GM23338 (cell line): ENCODE results near the gene FAAH. TPM values are rescaled to one million over a fixed set of nuclear protein-coding genes. Genes with fewer than 3 reads are reported as not detected.

Source experiments
- ATAC-seq: fragments of 200-7000 bp; cut with Tn5 transposase; 3 replicates; pipeline ENCODE4 v1.9.1; 2020
- DNase-seq: peaks from one replicate; pipeline ENCODE4 v3.0.0-alpha.2; 2015; ENCODE audit warnings: low spot score
- H2AFZ ChIP-seq: fragments of 200-600 bp; sonication (generic); 2 replicates; pipeline ENCODE4 v1.8.0; 2016; ENCODE audit warnings: antibody characterized with exemption, mild to moderate bottlenecking, moderate library complexity
- H3F3A ChIP-seq: fragments of 200-600 bp; sonication (generic); replicated peaks from 2 replicates; pipeline ENCODE4 v1.8.0; 2017; ENCODE audit warnings: antibody characterized with exemption, mixed run types, low read depth
- H3K27ac ChIP-seq: fragments of 200-600 bp; sonication (generic); 2 replicates; pipeline ENCODE4 v1.6.1; 2016; ENCODE audit warnings: low read depth
- H3K27me3 ChIP-seq: fragments of 200-600 bp; sonication (generic); 2 replicates; pipeline ENCODE4 v1.8.0; 2016; ENCODE audit warnings: mild to moderate bottlenecking, mixed run types, moderate library complexity; ENCODE audit not compliant: insufficient read depth
- H3K36me3 ChIP-seq: fragments of 200-600 bp; sonication (generic); 2 replicates; pipeline ENCODE4 v1.8.0; 2016; ENCODE audit warnings: mild to moderate bottlenecking; ENCODE audit not compliant: insufficient read depth
- H3K4me1 ChIP-seq: fragments of 200-600 bp; sonication (generic); 2 replicates; pipeline ENCODE4 v1.8.0; 2016; ENCODE audit warnings: mild to moderate bottlenecking, moderate library complexity; ENCODE audit not compliant: insufficient read depth
- H3K4me2 ChIP-seq: fragments of 200-600 bp; sonication (generic); 2 replicates; pipeline ENCODE4 v1.7.1; 2017; ENCODE audit warnings: mixed run types
- H3K4me3 ChIP-seq: fragments of 200-600 bp; sonication (generic); 2 replicates; pipeline ENCODE4 v1.6.1; 2016; ENCODE audit warnings: mixed run types
- H3K79me2 ChIP-seq: fragments of 200-600 bp; sonication (generic); replicated peaks from 2 replicates; pipeline ENCODE4 v1.8.0; 2017; ENCODE audit warnings: mild to moderate bottlenecking; ENCODE audit not compliant: insufficient read depth
- H3K9me2 ChIP-seq: fragments of 200-600 bp; sonication (generic); 2 replicates; pipeline ENCODE4 v1.8.0; 2017; ENCODE audit not compliant: insufficient read depth
- H4K20me1 ChIP-seq: fragments of 200-600 bp; sonication (generic); replicated peaks from 2 replicates; pipeline ENCODE4 v1.8.0; 2017; ENCODE audit warnings: mild to moderate bottlenecking; ENCODE audit not compliant: insufficient read depth
- H3K27ac Mint-ChIP-seq: 2 replicates; pipeline ENCODE4 v1.8.0; 2020; ENCODE audit warnings: inconsistent platforms, mild to moderate bottlenecking, moderate library complexity, mixed read lengths
- H3K27me3 Mint-ChIP-seq: 3 replicates; pipeline ENCODE4 v1.8.0; 2022; ENCODE audit warnings: low read depth, mild to moderate bottlenecking, moderate library complexity, mixed read lengths, inconsistent platforms; ENCODE audit not compliant: insufficient read depth, poor library complexity
- H3K36me3 Mint-ChIP-seq: 3 replicates; pipeline ENCODE4 v1.8.0; 2021; ENCODE audit warnings: low read depth, mild to moderate bottlenecking, inconsistent platforms, moderate library complexity, mixed read lengths
- H3K4me1 Mint-ChIP-seq: 3 replicates; pipeline ENCODE4 v1.8.0; 2020; ENCODE audit warnings: mild to moderate bottlenecking, inconsistent platforms, mixed read lengths
- H3K4me3 Mint-ChIP-seq: 3 replicates; pipeline ENCODE4 v1.8.0; 2021; ENCODE audit warnings: moderate library complexity, mild to moderate bottlenecking, inconsistent platforms, mixed read lengths
- H3K9me3 Mint-ChIP-seq: 3 replicates; pipeline ENCODE4 v1.8.0; 2020; ENCODE audit warnings: moderate library complexity, mild to moderate bottlenecking, inconsistent platforms, mixed read lengths
- CREB1 ChIP-seq: fragments of 250-450 bp; sonication (Bioruptor Pico); IDR thresholded peaks from 2 replicates; pipeline ENCODE4 v1.5.0; 2020; ENCODE audit warnings: low read depth, mild to moderate bottlenecking, moderate library complexity
- CTCF ChIP-seq, 2 experiments: fragments of 200-600 bp in 1 of 2; sonication (generic) in 1 of 2; conservative IDR thresholded peaks; 2 replicates each; pipeline versions ENCODE4 v1.5.1 to v1.6.1; 2016 to 2017; ENCODE audit warnings: antibody characterized with exemption in 2 of 2, low read depth in 2 of 2, mild to moderate bottlenecking in 2 of 2, moderate library complexity in 1 of 2
- EZH2 ChIP-seq: fragments of 200-600 bp; sonication (generic); IDR thresholded peaks from one replicate; pipeline ENCODE4 v1.8.0; 2017; ENCODE audit warnings: antibody characterized with exemption, mild to moderate bottlenecking, low read depth; ENCODE audit not compliant: unreplicated experiment
- EZH2phosphoT487 ChIP-seq: fragments of 200-600 bp; sonication (generic); IDR thresholded peaks from one replicate; pipeline ENCODE4 v1.8.1; 2018; ENCODE audit warnings: antibody characterized with exemption; ENCODE audit not compliant: unreplicated experiment
- JUNB ChIP-seq: IDR thresholded peaks from one replicate; pipeline ENCODE4 v1.6.1; 2016; ENCODE audit warnings: antibody characterized with exemption; ENCODE audit not compliant: unreplicated experiment
- REST ChIP-seq: IDR thresholded peaks from one replicate; pipeline ENCODE4 v1.6.1; 2018; ENCODE audit warnings: antibody characterized with exemption; ENCODE audit not compliant: unreplicated experiment
- STAT1 ChIP-seq: IDR thresholded peaks from one replicate; pipeline ENCODE4 v1.6.1; 2016; ENCODE audit warnings: antibody characterized with exemption; ENCODE audit not compliant: unreplicated experiment
- ZNF114 ChIP-seq: fragments of 250-450 bp; sonication (Bioruptor Pico); IDR thresholded peaks from 2 replicates; pipeline ENCODE4 v1.5.0; 2020; ENCODE audit warnings: mild to moderate bottlenecking, moderate library complexity
- ZNF331 ChIP-seq: fragments of 250-450 bp; sonication (Bioruptor Pico); IDR thresholded peaks from 2 replicates; pipeline ENCODE4 v1.5.0; 2020; ENCODE audit warnings: low read depth, mild to moderate bottlenecking, moderate library complexity
- ZNF462 ChIP-seq: fragments of 250-450 bp; sonication (Bioruptor Pico); IDR thresholded peaks from 2 replicates; pipeline ENCODE4 v1.5.0; 2020; ENCODE audit warnings: mild to moderate bottlenecking, moderate library complexity
- polyA plus RNA-seq: library from polyadenylated mRNA; unstranded; fragments of >200 nt; fragmentation: Nextera tagmentation; extraction: Ambion mirVana; gene quantifications from 2 replicates; pipeline ENCODE4 v1.2.1, GENCODE V29; 2016
- total RNA-seq: library from RNA; depleted of rRNA; stranded (reverse); fragments of >200 nt; shearing (Covaris generic); gene quantifications from 2 replicates; pipeline ENCODE4 v1.2.3, GENCODE V29; 2014

Gene FAAH
- total and polyA plus RNA-seq, 2 experiments from 2014 or later, result 10.7 to 24.0 TPM

- no peak overlapping the region for H3K4me3 ChIP-seq
- no peaks in the 10 kb centered on the region for H3K4me1 ChIP-seq
- H3K4me1 Mint-ChIP-seq, result no peaks in the 10 kb centered on the region; the same call in 1 of the 3 replicates
- H2AFZ ChIP-seq, result no peak overlapping the region
- H3F3A ChIP-seq, result no peaks in the 10 kb centered on the region
- no peak for TF ChIP-seq EZH2
- no peak for TF ChIP-seq JUNB
- TF ChIP-seq REST, result no peak
- TF ChIP-seq STAT1, result no peak
- no peak for TF ChIP-seq CREB1 (CRISPR knock-in tag)
- no peak for TF ChIP-seq EZH2phosphoT487
- no peak for TF ChIP-seq ZNF331 (CRISPR knock-in tag)
- no peak for TF ChIP-seq ZNF462 (CRISPR knock-in tag)
- no peak for TF ChIP-seq CTCF (conservative IDR thresholded peaks at IDR 0.05; ENCODE audit: low read depth in 2 of 2)
- no peak for TF ChIP-seq ZNF114
- H3K9me3 Mint-ChIP-seq, result peaks cover 29% of the 10 kb centered on the region
- no peak overlapping the region for H3K4me2 ChIP-seq
- DNase-seq, result no peak
- ATAC-seq, result no peak
- no peaks in the 10 kb centered on the region for H3K27me3 ChIP-seq
- H3K27ac ChIP-seq, result no peak overlapping the region
- H4K20me1 ChIP-seq, result no peaks in the 10 kb centered on the region
- H3K4me3 Mint-ChIP-seq, result no peak overlapping the region
- H3K36me3 ChIP-seq, result peaks cover 7% of the 10 kb centered on the region; the same call in 1 of the 2 replicates
- no peaks in the 10 kb centered on the region for H3K9me2 ChIP-seq
- peaks cover 4% of the 10 kb centered on the region for H3K27me3 Mint-ChIP-seq
- H3K27ac Mint-ChIP-seq, result no peak overlapping the region
- peaks cover 13% of the 10 kb centered on the region; the same call in 2 of the 3 replicates for H3K36me3 Mint-ChIP-seq
- no peaks in the 10 kb centered on the region for H3K79me2 ChIP-seq
These were observed 13.6 kb upstream of the FAAH start for GRCh38 chr1:46380508-46380907.
